ENCODE measurements around the gene PITX3. TPM values are rescaled to one million over a fixed set of nuclear protein-coding genes. Genes with fewer than 3 reads are reported as not detected.

PITX3 gene
- total RNA-seq, 4 donors from 2014 or later, result not detected

GRCh38 chr10:102245932-102246251 is 4.6 kb upstream of the PITX3 start:
- peak overlapping the region; percentile 67 to 87 (median 80) for H3K4me3 ChIP-seq
- no peak for DNase-seq
- H3K9me3 ChIP-seq, result no peaks in the 10 kb centered on the region
- H3K36me3 ChIP-seq, result no peaks in the 10 kb centered on the region
- peak overlapping the region; percentile 82 to 92 (median 88) for H3K27ac ChIP-seq
- TF ChIP-seq CTCF (IDR thresholded peaks at IDR 0.05) (no peak), POLR2A (IDR thresholded peaks at IDR 0.05) (no peak)
- H3K27me3 ChIP-seq, result no peaks in the 10 kb centered on the region
- H3K4me1 ChIP-seq, result peaks cover 4 to 66% (median 26%) of the 10 kb centered on the region in 4 donors

GRCh38 chr10:102245082-102245931 is 4.0 kb upstream of the PITX3 start, which contains the start of gene GBF1:
Gene GBF1 (plus strand): TSS chr10:102245532. CDS start chr10:102258939, 13,407 bp downstream.
- H3K4me1 ChIP-seq, result peaks cover 4 to 67% (median 27%) of the 10 kb centered on the region in 4 donors
- peak within 1 kb of the TSS; percentile 82 to 92 (median 88) for H3K27ac ChIP-seq
- no peaks in the 10 kb centered on the region for H3K9me3 ChIP-seq
- TF ChIP-seq POLR2A (IDR thresholded peaks at IDR 0.05) (peak; percentile 99), CTCF (IDR thresholded peaks at IDR 0.05) (no peak)
- H3K27me3 ChIP-seq, result peaks cover 0 to under 1% of the 10 kb centered on the region in 2 donors
- H3K4me3 ChIP-seq, result peak within 1 kb of the TSS; percentile 67 to 87 (median 80)
- H3K36me3 ChIP-seq, result no peaks in the 10 kb centered on the region
- DNase-seq, result peak; percentile 90 to 97 (median 93)

- Histone ChIP-seq H3K4me3 (no peak overlapping the region), H3K27ac (no peak overlapping the region), H3K36me3 (no peaks in the 10 kb centered on the region), H3K4me1 (peaks cover 0 to 49% (median 25%) of the 10 kb centered on the region in 4 donors), H3K9me3 (no peaks in the 10 kb centered on the region), H3K27me3 (peaks cover 0 to 7% of the 10 kb centered on the region in 2 donors)
- no peak for DNase-seq
- TF ChIP-seq CTCF (IDR thresholded peaks at IDR 0.05) (no peak), POLR2A (IDR thresholded peaks at IDR 0.05) (no peak)
Observed at GRCh38 chr10:102243309-102243708, 2.0 kb upstream of the PITX3 start.

GRCh38 chr10:102242118-102242485 is 790 bp upstream of the PITX3 start:
- TF ChIP-seq CTCF (IDR thresholded peaks at IDR 0.05) (no peak), POLR2A (IDR thresholded peaks at IDR 0.05) (no peak)
- no peak for DNase-seq
- peaks cover 0 to 7% of the 10 kb centered on the region in 2 donors for H3K27me3 ChIP-seq
- H3K4me1 ChIP-seq, result peaks cover 0 to 36% (median 20%) of the 10 kb centered on the region in 4 donors
- H3K27ac ChIP-seq, result no peak overlapping the region
- H3K36me3 ChIP-seq, result no peaks in the 10 kb centered on the region
- peak overlapping the region; percentile 24 to 58 (median 53) for H3K4me3 ChIP-seq
- no peaks in the 10 kb centered on the region for H3K9me3 ChIP-seq

GRCh38 chr10:102241032-102241443 is 274 bp downstream of the PITX3 start:
- peaks cover 0 to 7% of the 10 kb centered on the region in 2 donors for H3K27me3 ChIP-seq
- peak overlapping the region; percentile 24 to 58 (median 53) for H3K4me3 ChIP-seq
- TF ChIP-seq POLR2A (IDR thresholded peaks at IDR 0.05), result no peak
- TF ChIP-seq CTCF (IDR thresholded peaks at IDR 0.05), result no peak
- H3K4me1 ChIP-seq, result peaks cover 0 to 26% (median 13%) of the 10 kb centered on the region in 4 donors
- H3K36me3 ChIP-seq, result no peaks in the 10 kb centered on the region
- DNase-seq, result no peak
- H3K27ac ChIP-seq, result peak overlapping the region in 1 of 4 donors; percentile 31
- no peaks in the 10 kb centered on the region for H3K9me3 ChIP-seq

Measured in Peyer's patch (tissue), 4 donors.